Gastroesophageal sphincter (tissue), 3 donors: Measurements from ENCODE around the gene MPLKIP.

ENCODE experiments used
- EP300 ChIP-seq: sonication (generic); formaldehyde crosslinking; IDR thresholded peaks from one replicate; pipeline ENCODE4 v1.6.1; 2017; ENCODE audit warnings: antibody characterized with exemption, mild to moderate bottlenecking
- POLR2A ChIP-seq, 2 donors: fragments of 450-650 bp; IDR thresholded peaks; one replicate each; pipeline ENCODE4 v1.6.1; 2017; ENCODE audit warnings: antibody characterized with exemption in 2 of 2, mild to moderate bottlenecking in 2 of 2, moderate library complexity in 1 of 2
- POLR2AphosphoS5 ChIP-seq: sonication (generic); formaldehyde crosslinking; IDR thresholded peaks from one replicate; pipeline ENCODE4 v1.6.1; 2017; ENCODE audit warnings: antibody characterized with exemption
- TF ChIP-seq, protein P1 (sequence below), 4 experiments: fragments of 200-600 bp in 2 of 4; fragments of 450-650 bp in 2 of 4; sonication (generic) in 1 of 4; IDR thresholded peaks; one replicate each; pipeline ENCODE4 v1.5.1; 2017 to 2019; ENCODE audit warnings: antibody characterized with exemption in 4 of 4, mild to moderate bottlenecking in 2 of 4, moderate library complexity in 2 of 4

DNA sequence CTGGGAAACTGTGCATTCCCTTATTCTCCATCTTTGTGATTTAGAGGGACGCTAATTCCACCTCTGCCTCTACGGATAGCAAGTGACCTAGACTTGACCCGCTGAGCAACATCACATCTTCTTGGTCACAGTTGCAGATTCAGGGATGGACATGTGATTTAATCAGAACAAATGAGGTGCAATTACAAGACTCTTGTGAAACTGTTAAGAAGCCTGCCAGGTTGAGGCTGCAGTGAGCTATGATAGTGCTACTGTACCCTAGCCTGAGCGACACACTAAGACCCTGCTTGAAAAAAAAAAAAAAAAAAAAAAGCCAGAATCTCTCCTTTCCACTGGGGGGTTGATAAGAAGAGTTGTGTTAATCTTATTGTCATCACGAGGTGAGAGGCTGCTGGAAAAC, 14.4 kb downstream of the MPLKIP start:
- TF ChIP-seq, protein P1, sequence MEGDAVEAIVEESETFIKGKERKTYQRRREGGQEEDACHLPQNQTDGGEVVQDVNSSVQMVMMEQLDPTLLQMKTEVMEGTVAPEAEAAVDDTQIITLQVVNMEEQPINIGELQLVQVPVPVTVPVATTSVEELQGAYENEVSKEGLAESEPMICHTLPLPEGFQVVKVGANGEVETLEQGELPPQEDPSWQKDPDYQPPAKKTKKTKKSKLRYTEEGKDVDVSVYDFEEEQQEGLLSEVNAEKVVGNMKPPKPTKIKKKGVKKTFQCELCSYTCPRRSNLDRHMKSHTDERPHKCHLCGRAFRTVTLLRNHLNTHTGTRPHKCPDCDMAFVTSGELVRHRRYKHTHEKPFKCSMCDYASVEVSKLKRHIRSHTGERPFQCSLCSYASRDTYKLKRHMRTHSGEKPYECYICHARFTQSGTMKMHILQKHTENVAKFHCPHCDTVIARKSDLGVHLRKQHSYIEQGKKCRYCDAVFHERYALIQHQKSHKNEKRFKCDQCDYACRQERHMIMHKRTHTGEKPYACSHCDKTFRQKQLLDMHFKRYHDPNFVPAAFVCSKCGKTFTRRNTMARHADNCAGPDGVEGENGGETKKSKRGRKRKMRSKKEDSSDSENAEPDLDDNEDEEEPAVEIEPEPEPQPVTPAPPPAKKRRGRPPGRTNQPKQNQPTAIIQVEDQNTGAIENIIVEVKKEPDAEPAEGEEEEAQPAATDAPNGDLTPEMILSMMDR (IDR thresholded peaks at IDR 0.05), result no peak
- TF ChIP-seq POLR2AphosphoS5 (no peak), EP300 (no peak), POLR2A (IDR thresholded peaks at IDR 0.05) (no peak)
